ENCODE measurements around the gene GASK1A.

The GASK1A gene

DNA sequence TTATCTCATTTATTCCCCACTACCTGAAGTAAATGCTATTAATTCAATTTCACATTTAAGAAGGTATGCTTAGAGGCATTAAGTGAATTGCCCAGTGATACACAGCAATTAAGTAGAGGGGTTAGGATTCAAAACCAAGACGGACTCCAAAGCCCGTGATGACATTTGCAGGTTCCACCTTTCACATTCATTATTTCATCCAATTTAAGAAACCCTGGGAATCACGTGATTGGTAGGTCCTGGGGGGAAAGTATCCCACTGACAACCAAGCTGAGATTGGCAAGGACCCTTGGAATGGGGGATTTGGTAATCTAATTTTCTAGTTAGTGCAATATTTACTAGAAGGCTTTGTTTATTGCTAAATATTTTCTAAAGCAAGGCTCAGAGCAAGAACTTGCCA lies 124.9 kb downstream of the GASK1A start:
- Histone ChIP-seq H3K9ac (ENCODE audit: low read length) (no peak overlapping the region), H3K36me3 (replicated peaks; ENCODE audit: low read depth, low read length) (no peaks in the 10 kb centered on the region), H3K27me3 (ENCODE audit: low read depth, low read length) (0 out of 2 replicates have a peak, but pooled peaks cover 5% of the 10 kb centered on the region), H3K4me1 (ENCODE audit: low read length) (no peaks in the 10 kb centered on the region), H4K20me1 (ENCODE audit: insufficient read depth, low read length) (no peaks in the 10 kb centered on the region), H3K4me2 (ENCODE audit: low read length) (no peak overlapping the region), H3K27ac (ENCODE audit: low read length) (no peak overlapping the region), H3K9me3 (ENCODE audit: insufficient read depth, low read length) (no peaks in the 10 kb centered on the region), H3K79me2 (ENCODE audit: low read length) (no peaks in the 10 kb centered on the region), H3K4me3 (ENCODE audit: low read length) (no peak overlapping the region), H2AFZ (ENCODE audit: low read depth, low read length) (no peak overlapping the region)
- TF ChIP-seq, protein P1, sequence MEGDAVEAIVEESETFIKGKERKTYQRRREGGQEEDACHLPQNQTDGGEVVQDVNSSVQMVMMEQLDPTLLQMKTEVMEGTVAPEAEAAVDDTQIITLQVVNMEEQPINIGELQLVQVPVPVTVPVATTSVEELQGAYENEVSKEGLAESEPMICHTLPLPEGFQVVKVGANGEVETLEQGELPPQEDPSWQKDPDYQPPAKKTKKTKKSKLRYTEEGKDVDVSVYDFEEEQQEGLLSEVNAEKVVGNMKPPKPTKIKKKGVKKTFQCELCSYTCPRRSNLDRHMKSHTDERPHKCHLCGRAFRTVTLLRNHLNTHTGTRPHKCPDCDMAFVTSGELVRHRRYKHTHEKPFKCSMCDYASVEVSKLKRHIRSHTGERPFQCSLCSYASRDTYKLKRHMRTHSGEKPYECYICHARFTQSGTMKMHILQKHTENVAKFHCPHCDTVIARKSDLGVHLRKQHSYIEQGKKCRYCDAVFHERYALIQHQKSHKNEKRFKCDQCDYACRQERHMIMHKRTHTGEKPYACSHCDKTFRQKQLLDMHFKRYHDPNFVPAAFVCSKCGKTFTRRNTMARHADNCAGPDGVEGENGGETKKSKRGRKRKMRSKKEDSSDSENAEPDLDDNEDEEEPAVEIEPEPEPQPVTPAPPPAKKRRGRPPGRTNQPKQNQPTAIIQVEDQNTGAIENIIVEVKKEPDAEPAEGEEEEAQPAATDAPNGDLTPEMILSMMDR (IDR thresholded peaks at IDR 0.05; ENCODE audit: low read depth, low read length), result no peak
- no peak for TF ChIP-seq EZH2phosphoT487 (IDR thresholded peaks at IDR 0.05; ENCODE audit: low read depth)

DNA sequence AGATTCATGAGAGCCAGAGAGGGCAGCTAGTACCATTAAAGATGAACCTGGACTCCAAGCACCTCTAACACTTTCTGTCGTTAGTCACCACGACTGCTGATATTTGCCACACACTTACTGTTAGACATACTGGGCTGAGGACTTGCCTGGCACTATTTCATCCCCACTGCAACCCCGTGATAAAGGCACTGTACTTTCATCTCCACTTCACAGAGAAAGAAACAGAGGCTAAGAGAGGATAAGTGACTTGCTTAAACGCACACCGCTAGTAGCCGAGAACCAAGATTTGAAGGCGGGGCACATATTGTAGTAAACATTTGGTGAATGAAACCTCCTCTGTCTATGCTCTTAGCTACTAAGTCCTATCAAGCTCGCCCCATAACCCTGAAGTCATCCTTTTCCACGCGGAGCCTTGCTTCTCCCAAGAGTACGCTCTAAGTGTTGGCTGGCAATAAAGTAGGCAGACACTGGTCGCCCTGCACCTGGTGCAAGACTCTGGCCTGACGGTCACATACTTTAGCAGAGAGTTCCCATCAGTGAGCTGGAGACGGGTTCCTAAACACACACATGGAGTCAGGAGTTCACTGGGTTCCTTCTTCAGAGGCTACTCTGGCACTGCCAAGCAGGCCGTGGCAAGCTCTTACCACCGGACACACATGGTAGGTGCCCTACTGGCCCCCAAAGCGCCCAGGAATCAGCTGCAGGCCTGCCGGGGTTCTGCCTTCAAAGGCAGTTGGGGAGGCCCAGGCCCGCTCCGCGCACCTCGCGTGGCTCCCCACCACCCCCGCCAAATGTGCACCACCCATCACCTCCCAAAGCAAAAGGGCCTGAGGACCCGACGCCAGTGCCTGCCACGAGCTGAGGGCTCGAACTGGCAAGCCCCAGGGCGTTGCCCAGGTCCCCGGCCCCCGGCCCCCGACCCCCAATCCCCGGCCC lies 125.8 kb downstream of the GASK1A start:
- TF ChIP-seq, protein P1 (IDR thresholded peaks at IDR 0.05; ENCODE audit: low read depth, low read length), result no peak
- TF ChIP-seq EZH2phosphoT487 (IDR thresholded peaks at IDR 0.05; ENCODE audit: low read depth), result no peak

DNA sequence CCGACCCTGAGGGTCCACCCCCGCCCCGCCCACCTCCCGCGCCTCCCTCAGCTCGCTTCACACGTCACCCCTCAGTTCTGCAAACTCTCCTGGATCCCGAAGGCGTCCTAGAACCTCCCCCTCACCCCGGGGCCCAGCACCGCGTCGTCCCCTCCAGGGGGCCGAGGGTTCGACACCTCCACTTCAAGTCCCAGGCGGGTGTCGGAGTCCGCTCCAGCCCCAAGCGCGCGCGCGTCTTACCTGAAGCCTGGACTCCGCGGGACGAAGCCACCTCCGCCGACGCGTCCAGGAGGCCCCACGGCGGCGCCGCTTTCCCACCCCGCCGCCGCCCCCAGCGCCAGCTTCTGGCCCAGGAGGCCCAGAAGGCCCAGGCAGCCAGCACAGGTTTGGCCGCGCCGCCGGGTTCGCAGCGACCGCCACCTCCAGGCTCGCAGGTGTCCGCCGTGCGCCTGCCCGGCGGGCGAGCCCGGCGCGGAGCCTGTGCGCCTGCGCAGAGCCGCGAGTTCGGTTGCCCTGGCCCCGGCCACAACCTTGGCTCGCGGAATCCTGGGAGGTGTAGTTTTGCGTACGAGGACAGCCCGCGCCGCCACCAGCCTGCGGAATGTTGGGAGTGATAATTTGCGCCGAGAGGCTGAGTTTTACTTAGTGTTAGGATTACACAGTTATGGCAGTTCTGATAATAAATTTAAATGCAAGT lies 126.6 kb downstream of the GASK1A start, which contains the start of gene POMGNT2:
Gene POMGNT2 (minus strand): TSS at position 484 of the 697 bp plus-strand sequence. CDS start 24,648 bp downstream, outside the sequence.
- no peak within 1 kb of the TSS for H3K4me2 ChIP-seq (ENCODE audit: low read length)
- no peaks in the 10 kb centered on the region for H3K79me2 ChIP-seq (ENCODE audit: low read length)
- TF ChIP-seq, protein P1 (IDR thresholded peaks at IDR 0.05; ENCODE audit: low read depth, low read length), result no peak
- no peak for TF ChIP-seq EZH2phosphoT487 (IDR thresholded peaks at IDR 0.05; ENCODE audit: low read depth)
- no peaks in the 10 kb centered on the region for H4K20me1 ChIP-seq (ENCODE audit: insufficient read depth, low read length)
- 0 out of 2 replicates have a peak, but pooled peaks cover 5% of the 10 kb centered on the region for H3K27me3 ChIP-seq (ENCODE audit: low read depth, low read length)
- H2AFZ ChIP-seq (ENCODE audit: low read depth, low read length), result no peak within 1 kb of the TSS
- no peaks in the 10 kb centered on the region for H3K36me3 ChIP-seq (replicated peaks; ENCODE audit: low read depth, low read length)
- H3K4me1 ChIP-seq (ENCODE audit: low read length), result no peaks in the 10 kb centered on the region
- H3K27ac ChIP-seq (ENCODE audit: low read length), result no peak within 1 kb of the TSS
- no peak within 1 kb of the TSS for H3K4me3 ChIP-seq (ENCODE audit: low read length)
- H3K9ac ChIP-seq (ENCODE audit: low read length), result no peak within 1 kb of the TSS
- no peaks in the 10 kb centered on the region for H3K9me3 ChIP-seq (ENCODE audit: insufficient read depth, low read length)

More for the DNA sequence above, 125.8 kb downstream of the GASK1A start:
- 0 out of 2 replicates have a peak, but pooled peaks cover 5% of the 10 kb centered on the region for H3K27me3 ChIP-seq (ENCODE audit: low read depth, low read length)
- no peaks in the 10 kb centered on the region for H3K4me1 ChIP-seq (ENCODE audit: low read length)
- H2AFZ ChIP-seq (ENCODE audit: low read depth, low read length), result no peak overlapping the region
- no peaks in the 10 kb centered on the region for H3K36me3 ChIP-seq (replicated peaks; ENCODE audit: low read depth, low read length)
- no peak overlapping the region for H3K4me2 ChIP-seq (ENCODE audit: low read length)
- no peak overlapping the region for H3K4me3 ChIP-seq (ENCODE audit: low read length)
- H3K9ac ChIP-seq (ENCODE audit: low read length), result no peak overlapping the region
- H3K27ac ChIP-seq (ENCODE audit: low read length), result no peak overlapping the region
- H3K79me2 ChIP-seq (ENCODE audit: low read length), result no peaks in the 10 kb centered on the region
- H4K20me1 ChIP-seq (ENCODE audit: insufficient read depth, low read length), result no peaks in the 10 kb centered on the region
- H3K9me3 ChIP-seq (ENCODE audit: insufficient read depth, low read length), result no peaks in the 10 kb centered on the region

DNA sequence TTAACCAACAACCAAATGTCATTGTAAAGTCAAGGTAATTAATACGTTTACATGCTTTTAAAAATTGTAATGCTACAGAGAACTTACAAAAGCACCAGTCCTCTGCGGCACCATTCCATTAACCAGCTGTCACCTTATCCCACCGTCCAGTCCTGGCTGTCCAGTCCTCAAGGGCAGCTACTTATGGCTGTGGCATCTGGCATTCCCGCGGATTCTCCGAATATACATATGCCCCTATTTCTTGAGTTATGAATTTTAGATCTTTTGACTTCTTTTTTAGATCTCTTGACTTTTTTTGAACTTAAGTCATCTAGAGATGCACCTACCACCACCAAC lies 127.2 kb downstream of the GASK1A start:
- Histone ChIP-seq H3K9me3 (ENCODE audit: insufficient read depth, low read length) (no peaks in the 10 kb centered on the region), H3K9ac (ENCODE audit: low read length) (no peak overlapping the region), H3K36me3 (replicated peaks; ENCODE audit: low read depth, low read length) (no peaks in the 10 kb centered on the region), H3K27ac (ENCODE audit: low read length) (no peak overlapping the region), H2AFZ (ENCODE audit: low read depth, low read length) (no peak overlapping the region), H4K20me1 (ENCODE audit: insufficient read depth, low read length) (no peaks in the 10 kb centered on the region), H3K79me2 (ENCODE audit: low read length) (no peaks in the 10 kb centered on the region), H3K4me3 (ENCODE audit: low read length) (no peak overlapping the region), H3K4me1 (ENCODE audit: low read length) (no peaks in the 10 kb centered on the region), H3K4me2 (ENCODE audit: low read length) (no peak overlapping the region), H3K27me3 (ENCODE audit: low read depth, low read length) (0 out of 2 replicates have a peak, but pooled peaks cover under 1% of the 10 kb centered on the region)
- TF ChIP-seq, protein P1 (IDR thresholded peaks at IDR 0.05; ENCODE audit: low read depth, low read length), result no peak
- no peak for TF ChIP-seq EZH2phosphoT487 (IDR thresholded peaks at IDR 0.05; ENCODE audit: low read depth)

Data from OCI-LY3 (cell line).